ENCODE measurements around the gene NR2F1-AS1.

GRCh38 chr5:93545872-93546271 lies 35.1 kb downstream of the NR2F1-AS1 start:
- TF ChIP-seq CTCF (conservative IDR thresholded peaks at IDR 0.05; ENCODE audit: low read depth, low read length) (no peak), EZH2 (IDR thresholded peaks at IDR 0.05; ENCODE audit: low read length, unreplicated experiment) (no peak), EZH2phosphoT487 (IDR thresholded peaks at IDR 0.05; ENCODE audit: borderline replicate concordance, low read length) (no peak)

Measured in PC-3 (cell line).